ENCODE measurements around the gene NFE2L1. TPM values are rescaled to one million over a fixed set of nuclear protein-coding genes. Genes with fewer than 3 reads are reported as not detected.

NFE2L1 gene
- total and polyA plus RNA-seq, 9 of the 15 experiments (the other 6 are each of a cell fraction or from before 2014, with no cell fraction given) = 2.0 to 68.6 (median 39.7) TPM

DNA sequence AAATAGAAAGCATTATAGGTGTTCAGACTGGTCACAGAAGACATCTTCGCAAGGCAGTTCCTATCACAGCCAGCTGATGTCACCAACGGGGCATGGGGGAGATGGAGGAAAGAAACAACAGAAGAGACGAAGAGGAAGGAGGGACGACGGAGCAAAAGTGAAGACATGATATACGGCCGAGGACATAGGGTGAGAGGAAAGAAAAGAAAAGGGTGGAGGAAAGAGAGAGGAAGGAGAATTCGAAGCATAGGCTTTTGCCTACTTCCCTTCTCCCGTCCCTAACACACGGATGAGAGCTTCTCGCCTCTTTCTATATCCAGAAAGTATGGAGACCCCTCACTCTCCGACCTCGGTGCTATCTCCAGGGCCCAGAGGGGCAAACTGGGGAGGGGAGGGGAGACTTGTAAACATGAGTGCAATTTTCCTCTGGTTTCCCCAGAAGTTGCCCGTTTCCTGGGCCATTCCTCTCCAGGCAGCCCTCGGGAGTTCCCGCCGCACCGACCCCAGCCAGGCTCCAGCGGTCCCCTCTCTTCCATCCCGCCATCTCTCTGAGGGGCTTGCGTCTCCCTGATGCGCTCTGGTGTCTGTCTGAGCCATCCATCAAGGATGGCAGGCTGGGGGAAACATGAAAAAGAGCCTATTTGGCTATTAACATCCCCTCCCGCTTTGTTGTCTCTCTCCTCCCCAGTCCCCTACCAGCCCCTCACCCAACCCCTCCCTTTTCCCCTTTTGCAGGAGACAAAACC, 36.6 kb upstream of the NFE2L1 start (continued):
- TF ChIP-seq, protein P1, sequence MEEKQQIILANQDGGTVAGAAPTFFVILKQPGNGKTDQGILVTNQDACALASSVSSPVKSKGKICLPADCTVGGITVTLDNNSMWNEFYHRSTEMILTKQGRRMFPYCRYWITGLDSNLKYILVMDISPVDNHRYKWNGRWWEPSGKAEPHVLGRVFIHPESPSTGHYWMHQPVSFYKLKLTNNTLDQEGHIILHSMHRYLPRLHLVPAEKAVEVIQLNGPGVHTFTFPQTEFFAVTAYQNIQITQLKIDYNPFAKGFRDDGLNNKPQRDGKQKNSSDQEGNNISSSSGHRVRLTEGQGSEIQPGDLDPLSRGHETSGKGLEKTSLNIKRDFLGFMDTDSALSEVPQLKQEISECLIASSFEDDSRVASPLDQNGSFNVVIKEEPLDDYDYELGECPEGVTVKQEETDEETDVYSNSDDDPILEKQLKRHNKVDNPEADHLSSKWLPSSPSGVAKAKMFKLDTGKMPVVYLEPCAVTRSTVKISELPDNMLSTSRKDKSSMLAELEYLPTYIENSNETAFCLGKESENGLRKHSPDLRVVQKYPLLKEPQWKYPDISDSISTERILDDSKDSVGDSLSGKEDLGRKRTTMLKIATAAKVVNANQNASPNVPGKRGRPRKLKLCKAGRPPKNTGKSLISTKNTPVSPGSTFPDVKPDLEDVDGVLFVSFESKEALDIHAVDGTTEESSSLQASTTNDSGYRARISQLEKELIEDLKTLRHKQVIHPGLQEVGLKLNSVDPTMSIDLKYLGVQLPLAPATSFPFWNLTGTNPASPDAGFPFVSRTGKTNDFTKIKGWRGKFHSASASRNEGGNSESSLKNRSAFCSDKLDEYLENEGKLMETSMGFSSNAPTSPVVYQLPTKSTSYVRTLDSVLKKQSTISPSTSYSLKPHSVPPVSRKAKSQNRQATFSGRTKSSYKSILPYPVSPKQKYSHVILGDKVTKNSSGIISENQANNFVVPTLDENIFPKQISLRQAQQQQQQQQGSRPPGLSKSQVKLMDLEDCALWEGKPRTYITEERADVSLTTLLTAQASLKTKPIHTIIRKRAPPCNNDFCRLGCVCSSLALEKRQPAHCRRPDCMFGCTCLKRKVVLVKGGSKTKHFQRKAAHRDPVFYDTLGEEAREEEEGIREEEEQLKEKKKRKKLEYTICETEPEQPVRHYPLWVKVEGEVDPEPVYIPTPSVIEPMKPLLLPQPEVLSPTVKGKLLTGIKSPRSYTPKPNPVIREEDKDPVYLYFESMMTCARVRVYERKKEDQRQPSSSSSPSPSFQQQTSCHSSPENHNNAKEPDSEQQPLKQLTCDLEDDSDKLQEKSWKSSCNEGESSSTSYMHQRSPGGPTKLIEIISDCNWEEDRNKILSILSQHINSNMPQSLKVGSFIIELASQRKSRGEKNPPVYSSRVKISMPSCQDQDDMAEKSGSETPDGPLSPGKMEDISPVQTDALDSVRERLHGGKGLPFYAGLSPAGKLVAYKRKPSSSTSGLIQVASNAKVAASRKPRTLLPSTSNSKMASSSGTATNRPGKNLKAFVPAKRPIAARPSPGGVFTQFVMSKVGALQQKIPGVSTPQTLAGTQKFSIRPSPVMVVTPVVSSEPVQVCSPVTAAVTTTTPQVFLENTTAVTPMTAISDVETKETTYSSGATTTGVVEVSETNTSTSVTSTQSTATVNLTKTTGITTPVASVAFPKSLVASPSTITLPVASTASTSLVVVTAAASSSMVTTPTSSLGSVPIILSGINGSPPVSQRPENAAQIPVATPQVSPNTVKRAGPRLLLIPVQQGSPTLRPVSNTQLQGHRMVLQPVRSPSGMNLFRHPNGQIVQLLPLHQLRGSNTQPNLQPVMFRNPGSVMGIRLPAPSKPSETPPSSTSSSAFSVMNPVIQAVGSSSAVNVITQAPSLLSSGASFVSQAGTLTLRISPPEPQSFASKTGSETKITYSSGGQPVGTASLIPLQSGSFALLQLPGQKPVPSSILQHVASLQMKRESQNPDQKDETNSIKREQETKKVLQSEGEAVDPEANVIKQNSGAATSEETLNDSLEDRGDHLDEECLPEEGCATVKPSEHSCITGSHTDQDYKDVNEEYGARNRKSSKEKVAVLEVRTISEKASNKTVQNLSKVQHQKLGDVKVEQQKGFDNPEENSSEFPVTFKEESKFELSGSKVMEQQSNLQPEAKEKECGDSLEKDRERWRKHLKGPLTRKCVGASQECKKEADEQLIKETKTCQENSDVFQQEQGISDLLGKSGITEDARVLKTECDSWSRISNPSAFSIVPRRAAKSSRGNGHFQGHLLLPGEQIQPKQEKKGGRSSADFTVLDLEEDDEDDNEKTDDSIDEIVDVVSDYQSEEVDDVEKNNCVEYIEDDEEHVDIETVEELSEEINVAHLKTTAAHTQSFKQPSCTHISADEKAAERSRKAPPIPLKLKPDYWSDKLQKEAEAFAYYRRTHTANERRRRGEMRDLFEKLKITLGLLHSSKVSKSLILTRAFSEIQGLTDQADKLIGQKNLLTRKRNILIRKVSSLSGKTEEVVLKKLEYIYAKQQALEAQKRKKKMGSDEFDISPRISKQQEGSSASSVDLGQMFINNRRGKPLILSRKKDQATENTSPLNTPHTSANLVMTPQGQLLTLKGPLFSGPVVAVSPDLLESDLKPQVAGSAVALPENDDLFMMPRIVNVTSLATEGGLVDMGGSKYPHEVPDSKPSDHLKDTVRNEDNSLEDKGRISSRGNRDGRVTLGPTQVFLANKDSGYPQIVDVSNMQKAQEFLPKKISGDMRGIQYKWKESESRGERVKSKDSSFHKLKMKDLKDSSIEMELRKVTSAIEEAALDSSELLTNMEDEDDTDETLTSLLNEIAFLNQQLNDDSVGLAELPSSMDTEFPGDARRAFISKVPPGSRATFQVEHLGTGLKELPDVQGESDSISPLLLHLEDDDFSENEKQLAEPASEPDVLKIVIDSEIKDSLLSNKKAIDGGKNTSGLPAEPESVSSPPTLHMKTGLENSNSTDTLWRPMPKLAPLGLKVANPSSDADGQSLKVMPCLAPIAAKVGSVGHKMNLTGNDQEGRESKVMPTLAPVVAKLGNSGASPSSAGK (IDR thresholded peaks at IDR 0.05) = peak; percentile 10; the same call in 1 of the 2 replicates
